Measurements from ENCODE around the gene B4GALT6.

The B4GALT6 gene

DNA sequence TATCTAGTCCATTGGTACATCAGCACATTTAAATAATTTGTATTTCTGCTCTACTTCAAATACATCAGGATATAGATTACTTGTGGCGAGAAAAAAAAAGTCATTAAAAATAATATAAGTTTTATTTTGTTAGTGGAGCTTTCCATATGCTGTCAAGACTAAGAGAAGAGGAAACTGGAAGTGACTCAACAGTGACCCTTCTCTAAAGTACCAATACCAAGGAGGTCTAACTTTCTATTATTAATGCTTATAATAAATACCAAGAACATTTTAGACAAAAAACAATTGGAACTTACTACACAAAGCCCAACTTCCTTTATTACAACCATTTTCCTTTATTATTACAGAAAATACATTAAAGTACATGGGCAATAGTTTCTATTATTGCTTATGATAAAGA, 52.9 kb downstream of the B4GALT6 start:
- no peak for DNase-seq

DNA sequence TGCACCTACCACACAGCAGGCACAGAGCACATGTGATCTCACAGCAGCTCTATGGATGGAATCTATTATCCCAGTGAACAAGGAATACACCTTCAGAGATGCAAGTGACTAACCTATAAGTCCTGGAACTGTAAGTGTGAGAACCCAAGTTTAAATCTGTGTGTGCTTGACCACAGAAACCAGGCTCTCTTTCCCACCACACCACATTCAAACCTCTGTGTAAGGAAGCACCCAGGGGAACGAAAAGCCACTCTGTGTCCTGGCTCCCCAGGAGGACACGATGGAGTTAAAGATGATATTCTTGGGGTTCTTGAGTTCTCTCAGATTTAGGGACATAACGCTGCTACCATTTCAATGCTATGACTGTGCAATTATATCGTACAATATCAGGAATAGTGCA, 53.8 kb downstream of the B4GALT6 start:
- no peak for DNase-seq

DNA sequence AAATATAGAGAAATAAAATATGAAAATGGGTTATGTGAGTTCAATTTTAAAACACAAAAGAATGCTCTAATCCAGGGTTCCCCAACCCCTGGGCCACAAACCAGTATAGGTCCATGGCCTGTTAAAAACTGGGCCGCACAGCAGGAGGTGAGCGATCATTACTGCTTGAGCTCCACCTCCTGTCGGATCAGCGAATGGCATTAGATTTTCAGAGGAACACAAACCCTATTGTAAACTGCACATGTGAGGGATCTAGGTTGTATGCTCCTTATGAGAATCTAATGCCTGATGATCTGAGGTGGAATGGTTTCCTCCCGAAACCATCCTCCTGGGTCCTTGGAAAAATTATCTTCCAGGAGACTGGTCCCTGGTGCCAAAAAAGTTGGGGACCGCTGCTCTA, 58.0 kb downstream of the B4GALT6 start:
- no peak for DNase-seq

DNA sequence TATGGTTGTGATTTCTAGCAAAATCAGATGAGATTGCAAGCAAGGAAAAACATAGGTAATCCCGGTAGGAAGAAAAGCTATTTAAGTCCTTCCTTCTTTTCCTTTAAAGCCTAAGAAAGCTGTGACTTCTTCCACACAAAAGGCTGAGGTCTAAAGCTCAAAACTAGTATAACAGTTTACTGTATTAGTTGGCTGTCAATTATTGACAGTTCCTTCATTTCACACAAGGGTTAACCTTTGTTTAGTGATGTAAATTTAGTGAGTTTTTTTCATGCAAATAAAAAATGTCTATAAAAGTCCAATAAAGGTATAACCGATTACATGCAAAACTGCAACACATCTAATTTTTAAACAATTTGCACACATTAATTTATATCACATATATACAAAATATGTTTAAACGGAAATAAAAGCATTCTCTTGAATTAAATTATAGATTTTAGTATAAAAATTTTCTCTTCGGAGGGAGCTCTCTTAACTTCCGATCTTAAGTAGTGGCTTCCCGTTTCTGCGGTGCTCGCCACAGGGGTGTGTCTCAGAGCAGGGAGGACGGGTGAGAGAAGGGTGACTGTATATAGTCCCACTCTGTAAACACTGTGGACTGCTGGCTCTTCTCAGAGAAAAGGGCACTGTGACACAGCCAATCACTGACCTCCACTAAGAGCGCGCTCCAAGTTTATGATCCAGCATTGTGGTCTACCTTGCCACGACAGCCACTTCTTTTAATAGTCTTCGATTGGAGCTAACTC, 59.3 kb downstream of the B4GALT6 start:
- DNase-seq: no peak

DNA sequence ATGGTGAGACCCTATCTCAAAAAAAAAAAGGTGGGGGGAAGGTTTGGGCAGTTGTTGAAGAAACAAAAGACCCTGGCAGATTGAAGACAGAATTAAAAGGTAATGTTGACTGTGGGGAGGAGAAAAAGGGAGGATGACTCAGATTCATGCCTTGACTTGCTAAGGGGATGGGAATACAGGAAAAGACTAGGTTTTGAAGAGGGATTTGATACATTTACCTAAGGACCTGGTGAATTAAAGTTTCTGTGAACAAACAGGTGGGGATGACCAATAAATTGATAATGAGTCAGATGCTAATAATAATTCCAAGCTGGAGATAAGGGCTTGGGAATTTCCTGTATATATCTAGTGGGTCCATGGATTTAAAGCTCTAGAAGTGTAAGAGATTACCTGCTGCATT, 65.1 kb downstream of the B4GALT6 start:
- DNase-seq: no peak

DNA sequence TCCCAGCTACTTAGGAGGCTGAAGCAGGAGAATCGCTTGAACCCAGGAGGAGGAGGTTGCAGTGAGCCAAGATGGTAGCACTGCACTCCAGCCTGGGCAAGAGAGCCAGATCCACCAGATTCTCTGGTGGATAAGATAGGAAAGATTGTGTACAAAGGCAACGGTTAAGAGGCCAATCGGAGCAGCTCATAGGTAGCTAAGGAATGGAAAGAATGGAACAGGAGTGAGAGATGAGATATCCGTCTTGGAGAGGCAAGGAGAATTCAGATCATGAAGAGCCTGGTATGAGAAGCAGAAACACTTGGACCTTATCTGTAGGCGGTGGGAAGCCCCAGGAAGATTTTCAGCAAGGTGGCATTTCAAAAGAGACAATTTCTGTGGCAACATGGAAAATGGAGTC, 65.6 kb downstream of the B4GALT6 start:
- no peak for DNase-seq

DNA sequence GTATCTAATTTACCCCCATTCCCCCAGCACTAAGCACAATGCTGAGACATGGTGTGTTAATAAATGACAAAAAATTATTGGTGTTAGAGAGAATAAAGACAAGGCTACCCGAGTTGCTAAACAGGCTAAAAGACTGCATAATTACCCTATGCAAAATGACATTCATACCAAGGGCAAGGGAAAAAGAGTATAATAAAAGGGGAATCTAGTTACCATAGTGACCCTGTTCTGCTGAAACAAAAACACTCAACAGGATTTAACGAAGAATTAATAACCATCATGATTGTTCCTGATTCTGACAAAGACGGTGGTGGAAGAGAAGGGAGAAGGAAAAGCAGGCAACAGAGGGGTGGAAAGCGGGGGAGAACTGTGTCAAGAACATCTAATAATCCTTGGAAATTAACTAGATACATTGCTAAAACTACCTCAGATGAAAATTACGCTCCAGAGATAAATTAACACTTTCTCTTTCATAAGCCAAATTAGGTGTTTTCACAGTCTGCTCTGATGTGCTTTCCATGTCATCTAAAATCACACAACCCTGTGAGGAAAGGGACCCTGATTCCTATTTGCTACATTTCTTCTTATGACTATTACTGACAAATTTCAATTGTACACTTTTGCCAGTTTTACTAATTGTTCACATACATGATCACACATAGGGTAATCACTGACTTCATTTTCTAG, 67.2 kb downstream of the B4GALT6 start:
- DNase-seq: no peak

DNA sequence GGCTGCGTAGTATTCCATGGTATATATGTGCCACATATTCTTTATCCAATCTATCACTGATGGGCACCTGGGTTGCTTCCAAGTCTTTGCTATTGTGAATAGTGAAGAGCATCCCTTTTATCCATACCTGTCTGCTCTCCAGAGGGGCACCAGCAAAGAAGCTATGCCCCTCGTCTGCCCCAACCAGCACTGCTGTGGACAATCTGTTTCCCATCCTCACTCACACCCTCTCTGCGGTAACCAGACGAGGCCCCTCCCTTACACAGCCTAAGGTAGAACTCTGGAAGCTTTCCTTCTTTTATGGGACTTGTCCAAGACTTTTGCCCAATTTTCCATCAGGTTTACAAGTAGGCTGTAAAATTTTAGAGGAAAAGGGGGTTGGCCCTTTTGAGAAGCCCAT, 67.8 kb downstream of the B4GALT6 start:
- DNase-seq: no peak

DNA sequence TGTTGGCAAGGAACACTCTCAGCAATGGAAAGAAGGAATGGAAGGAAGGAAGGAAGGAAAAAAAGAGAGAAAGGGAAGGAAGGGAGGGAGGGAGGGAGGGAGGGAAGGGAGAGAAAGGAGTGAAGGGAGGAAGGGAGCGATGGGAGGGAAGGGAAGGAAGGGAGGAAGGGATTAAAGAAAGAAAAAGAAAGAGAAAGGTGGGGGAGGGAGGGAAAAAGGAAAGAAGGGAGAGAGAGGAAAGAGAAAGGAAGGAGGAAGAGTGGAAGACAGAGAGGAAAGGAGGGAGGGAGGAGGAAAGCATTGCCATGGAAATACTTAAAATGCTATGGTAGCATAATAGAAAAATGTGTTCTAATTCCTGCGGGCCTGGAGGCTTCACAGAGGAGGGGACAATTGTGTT, 70.3 kb downstream of the B4GALT6 start:
- DNase-seq: no peak

DNA sequence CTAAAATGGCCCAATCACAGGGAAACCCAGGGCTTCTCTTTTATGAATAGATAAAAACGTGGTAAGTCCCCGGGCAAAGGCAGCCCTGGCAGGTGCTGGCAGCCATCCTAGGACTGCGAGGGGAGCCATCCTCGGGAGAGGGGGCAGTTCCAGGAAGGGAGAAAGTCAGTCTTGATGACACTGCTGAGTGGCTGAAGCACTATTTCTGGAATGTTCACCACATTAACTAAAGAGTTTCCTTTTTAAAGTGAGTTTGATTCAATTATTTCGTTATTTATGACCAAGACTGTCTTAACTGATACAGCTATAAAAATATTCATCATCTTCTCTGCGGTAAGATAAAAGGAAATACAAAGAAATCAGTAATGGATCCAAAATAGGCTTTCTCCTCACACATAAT, 72.3 kb downstream of the B4GALT6 start:
- DNase-seq: no peak

DNA sequence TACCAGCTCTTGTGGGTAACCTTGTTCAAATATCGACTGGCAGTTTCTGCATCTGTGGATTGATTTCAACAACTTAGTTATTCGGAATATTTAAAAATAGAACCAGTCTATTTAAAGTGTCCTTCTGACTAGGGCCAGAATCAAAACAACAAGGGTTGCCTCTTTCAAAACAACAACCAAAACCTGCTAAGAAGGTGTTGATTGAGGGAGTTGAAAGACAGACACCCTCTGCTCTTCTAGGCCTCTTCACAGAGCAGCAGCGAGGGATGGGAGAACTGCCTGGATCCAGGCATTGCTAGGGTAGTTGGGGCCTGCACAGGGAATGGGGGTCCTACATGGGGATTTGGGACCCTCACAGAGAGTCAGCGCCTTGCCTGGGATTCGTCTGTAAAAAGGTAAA, 72.9 kb downstream of the B4GALT6 start:
- no peak for DNase-seq

DNA sequence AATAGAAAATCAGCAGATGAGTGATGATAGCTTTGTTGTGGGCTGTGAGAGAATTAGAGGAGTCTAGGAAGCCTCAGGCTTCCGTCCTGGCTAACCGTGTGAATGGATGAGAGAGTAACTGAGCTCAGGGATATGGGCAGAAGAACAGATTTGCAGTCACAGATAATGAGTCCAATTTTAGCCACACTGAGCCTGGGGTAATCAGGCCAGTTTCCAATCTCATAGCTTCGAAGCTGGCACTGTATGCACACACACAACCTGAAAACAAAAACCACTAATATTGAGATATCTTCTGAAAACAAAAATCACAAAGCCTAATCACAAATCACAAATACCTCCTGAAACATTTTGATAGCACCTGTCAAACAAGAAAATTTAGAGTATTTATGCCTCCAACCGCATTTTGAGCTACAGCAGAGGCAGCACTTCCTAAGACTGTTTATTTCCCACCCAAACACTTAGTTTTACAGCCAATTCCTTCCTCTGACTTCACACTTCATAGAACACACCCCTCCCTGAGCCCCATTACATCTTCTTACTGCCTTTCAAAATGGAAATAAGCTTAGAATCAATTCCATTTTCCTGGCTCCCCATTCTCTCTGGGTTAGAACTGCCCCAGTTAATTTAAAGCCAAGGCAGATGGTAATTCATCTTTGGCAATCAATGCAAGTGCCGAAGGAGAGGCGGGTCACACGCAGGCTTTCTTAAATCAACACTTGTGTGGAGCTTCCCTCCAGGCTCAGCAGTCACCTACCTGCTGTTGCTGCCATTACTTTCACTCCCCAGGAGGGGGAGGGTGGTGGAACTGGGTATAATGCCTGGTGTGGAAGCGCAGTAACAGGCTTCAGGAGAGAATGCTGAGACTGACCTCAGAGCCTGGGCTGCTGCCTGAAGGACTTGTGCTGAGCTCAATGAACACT, 73.8 kb downstream of the B4GALT6 start:
- no peak for DNase-seq

DNA sequence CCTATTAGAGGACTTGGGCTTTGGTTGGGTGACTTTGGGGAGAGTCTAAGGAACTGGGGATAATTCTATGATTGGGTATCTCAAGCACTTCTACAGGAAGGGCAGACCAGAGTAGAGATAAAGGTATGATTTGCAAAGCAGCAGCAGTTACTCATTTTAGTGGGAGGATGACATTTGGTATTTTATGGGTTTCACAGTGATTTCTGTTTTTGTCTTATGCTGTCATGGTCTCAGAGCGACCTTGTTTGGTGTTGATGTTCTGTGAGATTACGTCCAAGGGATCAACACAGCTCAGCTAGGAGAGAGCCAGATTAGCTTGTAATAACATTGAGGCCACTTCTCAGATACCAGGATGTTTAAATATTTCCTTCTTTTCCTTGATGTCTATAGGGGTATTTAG, 74.5 kb downstream of the B4GALT6 start:
- DNase-seq: no peak

DNA sequence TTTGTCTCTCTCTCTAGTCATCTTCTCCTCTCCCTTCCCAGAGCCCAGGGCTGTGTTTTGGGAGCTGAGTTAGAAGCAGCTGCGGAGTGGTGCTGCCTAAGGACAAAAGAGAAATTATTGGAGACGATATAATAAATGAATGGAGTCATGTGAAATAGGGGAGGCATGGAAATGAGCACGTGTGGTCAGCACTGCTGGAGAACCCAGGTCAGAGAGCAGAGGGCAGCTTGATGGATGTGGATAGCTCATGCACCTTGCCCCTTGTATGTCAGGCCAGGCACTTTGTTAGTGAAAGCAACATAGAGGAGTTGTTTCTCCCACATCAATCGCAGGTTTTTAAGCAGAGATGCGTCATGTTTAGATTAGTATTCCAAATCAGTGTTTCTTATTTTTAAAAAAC, 77.0 kb downstream of the B4GALT6 start:
- DNase-seq: no peak

DNA sequence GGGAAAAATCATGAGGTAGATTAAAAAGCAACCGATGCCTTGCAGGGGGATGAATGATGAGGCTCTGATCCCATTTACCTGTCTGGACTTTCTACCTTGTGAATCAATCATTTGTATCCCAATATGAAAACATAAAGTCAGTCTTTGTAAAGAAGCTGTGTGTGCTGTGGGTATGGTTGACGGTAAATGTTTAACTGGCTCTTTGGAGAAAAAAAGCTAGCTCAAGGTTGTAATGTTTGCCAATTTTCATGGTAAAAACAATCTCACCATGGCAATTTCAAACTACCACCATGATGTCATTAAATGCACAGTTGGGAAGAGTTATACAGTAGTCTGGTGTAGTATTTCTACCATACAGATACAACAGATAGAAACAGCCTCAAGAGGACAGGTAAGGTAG, 78.1 kb downstream of the B4GALT6 start:
- no peak for DNase-seq

DNA sequence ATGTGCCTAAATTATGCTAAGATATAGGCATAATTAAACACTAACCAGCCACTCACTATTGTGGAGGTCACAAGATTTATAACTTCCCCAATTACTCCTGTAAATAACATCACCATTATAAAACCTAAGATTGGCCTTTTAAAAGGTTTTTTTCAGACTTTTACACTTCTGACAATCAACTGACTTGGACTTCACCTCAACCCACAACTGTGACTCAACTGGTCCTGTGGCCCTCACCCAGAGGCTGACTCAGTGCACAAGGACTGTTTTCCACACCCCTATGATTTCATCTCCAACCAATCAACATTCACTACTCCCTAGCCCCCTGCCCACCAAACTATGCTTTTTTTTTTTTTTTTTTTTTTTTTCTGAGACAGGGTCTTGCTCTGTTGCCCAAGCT, 81.1 kb downstream of the B4GALT6 start:
- DNase-seq: no peak

DNA sequence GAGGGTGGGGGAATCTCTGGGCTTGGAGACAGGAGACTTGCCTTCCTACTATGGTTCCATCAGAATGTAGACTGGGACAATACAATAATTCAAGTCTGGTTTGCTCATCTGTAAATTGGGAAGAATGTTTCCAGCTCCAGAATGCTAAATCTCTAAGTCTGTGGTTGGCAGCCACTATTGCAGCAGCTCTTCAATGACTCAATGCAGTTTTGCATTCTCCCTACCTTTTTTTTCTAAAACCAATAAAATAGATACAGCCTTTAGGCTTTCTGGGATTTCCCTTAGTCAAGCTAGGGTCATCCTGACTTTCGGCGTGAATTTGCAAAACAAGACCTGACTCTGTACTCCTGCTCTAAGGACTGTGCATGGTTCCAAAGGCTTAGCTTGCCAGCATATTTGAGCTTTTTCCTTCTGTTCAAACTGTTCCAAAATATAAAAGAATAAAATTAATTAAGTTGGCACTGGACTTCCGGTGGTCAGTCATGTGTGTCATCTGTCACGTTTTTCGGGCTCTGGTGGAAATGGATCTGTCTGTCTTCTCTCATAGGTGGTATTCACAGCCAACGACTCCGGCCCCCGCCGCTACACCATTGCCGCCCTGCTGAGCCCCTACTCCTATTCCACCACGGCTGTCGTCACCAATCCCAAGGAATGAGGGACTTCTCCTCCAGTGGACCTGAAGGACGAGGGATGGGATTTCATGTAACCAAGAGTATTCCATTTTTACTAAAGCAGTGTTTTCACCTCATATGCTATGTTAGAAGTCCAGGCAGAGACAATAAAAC, 86.2 kb downstream of the B4GALT6 start:
- DNase-seq: no peak

DNA sequence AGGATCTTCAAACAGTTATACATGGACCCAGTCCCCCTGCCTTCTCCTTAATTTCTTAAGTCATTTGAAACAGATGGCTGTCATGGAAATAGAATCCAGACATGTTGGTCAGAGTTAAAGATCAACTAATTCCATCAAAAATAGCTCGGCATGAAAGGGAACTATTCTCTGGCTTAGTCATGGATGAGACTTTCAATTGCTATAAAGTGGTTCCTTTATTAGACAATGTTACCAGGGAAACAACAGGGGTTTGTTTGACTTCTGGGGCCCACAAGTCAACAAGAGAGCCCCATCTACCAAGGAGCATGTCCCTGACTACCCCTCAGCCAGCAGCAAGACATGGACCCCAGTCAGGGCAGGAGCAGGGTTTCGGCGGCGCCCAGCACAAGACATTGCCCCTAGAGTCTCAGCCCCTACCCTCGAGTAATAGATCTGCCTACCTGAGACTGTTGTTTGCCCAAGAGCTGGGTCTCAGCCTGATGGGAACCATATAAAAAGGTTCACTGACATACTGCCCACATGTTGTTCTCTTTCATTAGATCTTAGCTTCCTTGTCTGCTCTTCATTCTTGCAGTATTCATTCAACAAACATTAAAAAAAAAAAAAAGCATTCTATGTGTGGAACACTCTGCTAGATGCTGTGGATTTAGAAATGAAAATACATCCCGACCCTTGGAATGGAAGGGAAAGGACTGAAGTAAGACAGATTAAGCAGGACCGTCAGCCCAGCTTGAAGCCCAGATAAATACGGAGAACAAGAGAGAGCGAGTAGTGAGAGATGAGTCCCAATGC, 88.1 kb downstream of the B4GALT6 start:
- no peak for DNase-seq

DNA sequence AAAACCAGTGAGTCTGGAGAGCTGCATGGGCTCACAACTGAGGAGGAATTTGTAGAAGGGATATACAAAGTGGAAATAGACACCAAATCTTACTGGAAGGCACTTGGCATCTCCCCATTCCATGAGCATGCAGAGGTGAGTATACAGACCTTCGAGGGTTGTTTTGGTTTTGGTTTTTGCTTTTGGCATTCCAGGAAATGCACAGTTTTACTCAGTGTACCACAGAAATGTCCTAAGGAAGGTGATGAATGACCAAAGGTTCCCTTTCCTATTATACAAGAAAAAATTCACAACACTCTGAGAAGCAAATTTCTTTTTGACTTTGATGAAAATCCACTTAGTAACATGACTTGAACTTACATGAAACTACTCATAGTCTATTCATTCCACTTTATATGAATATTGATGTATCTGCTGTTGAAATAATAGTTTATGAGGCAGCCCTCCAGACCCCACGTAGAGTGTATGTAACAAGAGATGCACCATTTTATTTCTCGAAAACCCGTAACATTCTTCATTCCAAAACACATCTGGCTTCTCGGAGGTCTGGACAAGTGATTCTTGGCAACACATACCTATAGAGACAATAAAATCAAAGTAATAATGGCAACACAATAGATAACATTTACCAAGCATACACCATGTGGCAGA, 89.1 kb downstream of the B4GALT6 start:
- DNase-seq: no peak

DNA sequence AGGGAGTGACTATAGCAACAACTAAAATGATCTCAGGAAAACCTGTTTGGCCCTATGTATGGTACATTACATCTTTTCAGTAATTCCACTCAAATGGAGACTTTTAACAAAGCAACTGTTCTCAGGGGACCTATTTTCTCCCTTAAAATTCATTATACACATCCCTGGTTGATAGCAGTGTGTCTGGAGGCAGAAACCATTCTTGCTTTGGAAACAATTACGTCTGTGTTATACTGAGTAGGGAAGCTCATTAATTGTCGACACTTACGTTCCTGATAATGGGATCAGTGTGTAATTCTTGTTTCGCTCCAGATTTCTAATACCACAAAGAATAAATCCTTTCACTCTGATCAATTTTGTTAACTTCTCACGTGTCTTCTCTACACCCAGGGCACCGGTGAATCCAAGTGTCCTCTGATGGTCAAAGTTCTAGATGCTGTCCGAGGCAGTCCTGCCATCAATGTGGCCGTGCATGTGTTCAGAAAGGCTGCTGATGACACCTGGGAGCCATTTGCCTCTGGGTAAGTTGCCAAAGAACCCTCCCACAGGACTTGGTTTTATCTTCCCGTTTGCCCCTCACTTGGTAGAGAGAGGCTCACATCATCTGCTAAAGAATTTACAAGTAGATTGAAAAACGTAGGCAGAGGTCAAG, 91.7 kb downstream of the B4GALT6 start:
- DNase-seq: no peak

DNA sequence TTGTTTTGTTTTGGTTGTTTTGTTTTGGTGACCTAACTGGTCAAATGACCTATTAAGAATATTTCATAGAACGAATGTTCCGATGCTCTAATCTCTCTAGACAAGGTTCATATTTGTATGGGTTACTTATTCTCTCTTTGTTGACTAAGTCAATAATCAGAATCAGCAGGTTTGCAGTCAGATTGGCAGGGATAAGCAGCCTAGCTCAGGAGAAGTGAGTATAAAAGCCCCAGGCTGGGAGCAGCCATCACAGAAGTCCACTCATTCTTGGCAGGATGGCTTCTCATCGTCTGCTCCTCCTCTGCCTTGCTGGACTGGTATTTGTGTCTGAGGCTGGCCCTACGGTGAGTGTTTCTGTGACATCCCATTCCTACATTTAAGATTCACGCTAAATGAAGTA, 92.8 kb downstream of the B4GALT6 start, which contains the start of gene TTR:
Gene TTR, plus strand, starts transcription at position 250 of the 400 bp plus-strand sequence. Its CDS starts 26 bp downstream, at position 276.
- DNase-seq: no peak
